Measurements from ENCODE around the gene LRP10. TPM values are rescaled to one million over a fixed set of nuclear protein-coding genes. Genes with fewer than 3 reads are reported as not detected.

Gene LRP10
- total RNA-seq, 1 donor from 2014 or later = 0.92 TPM

- peak; percentile 61 for DNase-seq (ENCODE audit: low spot score)
- Mint-ChIP-seq H3K9me3 (peaks cover 2% of the 10 kb centered on the region), H3K4me1 (peaks cover 7% of the 10 kb centered on the region)
Measured at GRCh38 chr14:22865424-22866405, 5.8 kb upstream of the LRP10 start.

DNA sequence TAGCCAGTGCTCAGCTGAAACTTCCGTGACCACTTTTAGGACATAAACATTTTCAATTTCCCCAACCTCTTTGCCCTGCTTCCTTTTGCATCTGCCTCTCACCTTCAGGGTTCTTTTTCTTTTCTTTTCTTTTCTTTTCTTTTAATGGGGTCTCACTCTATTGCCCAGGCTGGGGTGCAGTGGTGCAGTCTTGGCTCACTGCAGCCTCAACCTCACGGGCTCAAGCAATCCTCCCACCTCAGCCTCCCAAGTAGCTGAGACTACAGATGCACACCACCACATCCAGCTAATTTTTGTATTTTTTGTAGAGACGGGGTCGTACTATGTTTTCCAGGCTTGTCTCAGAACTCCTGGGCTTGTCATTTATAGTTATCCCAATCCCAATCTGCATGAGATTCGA is 4.7 kb upstream of the LRP10 start:
- Histone ChIP-seq H3K79me2 (ENCODE audit: low read depth) (no peaks in the 10 kb centered on the region), H3K27me3 (no peaks in the 10 kb centered on the region), H3K9me3 (ENCODE audit: low read depth) (no peaks in the 10 kb centered on the region), H4K20me1 (ENCODE audit: low read depth) (no peaks in the 10 kb centered on the region), H3K4me3 (no peak overlapping the region), H3K4me1 (peaks cover 7% of the 10 kb centered on the region), H3F3A (ENCODE audit: low read depth) (peaks cover 17% of the 10 kb centered on the region), H3K4me2 (no peak overlapping the region), H3K27ac (no peak overlapping the region), H2AFZ (replicated peaks) (no peak overlapping the region), H3K36me3 (no peaks in the 10 kb centered on the region), H3K9ac (no peak overlapping the region)
- Mint-ChIP-seq H3K4me3 (no peak overlapping the region), H3K4me1 (peaks cover 13% of the 10 kb centered on the region), H3K27ac (no peak overlapping the region), H3K9me3 (no peaks in the 10 kb centered on the region), H3K36me3 (no peaks in the 10 kb centered on the region), H3K27me3 (ENCODE audit: insufficient read depth, low read depth) (peaks cover 6% of the 10 kb centered on the region)
- DNase-seq (ENCODE audit: low spot score) = no peak
- no peak for TF ChIP-seq EZH2 (IDR thresholded peaks at IDR 0.05)
- TF ChIP-seq, protein P1, sequence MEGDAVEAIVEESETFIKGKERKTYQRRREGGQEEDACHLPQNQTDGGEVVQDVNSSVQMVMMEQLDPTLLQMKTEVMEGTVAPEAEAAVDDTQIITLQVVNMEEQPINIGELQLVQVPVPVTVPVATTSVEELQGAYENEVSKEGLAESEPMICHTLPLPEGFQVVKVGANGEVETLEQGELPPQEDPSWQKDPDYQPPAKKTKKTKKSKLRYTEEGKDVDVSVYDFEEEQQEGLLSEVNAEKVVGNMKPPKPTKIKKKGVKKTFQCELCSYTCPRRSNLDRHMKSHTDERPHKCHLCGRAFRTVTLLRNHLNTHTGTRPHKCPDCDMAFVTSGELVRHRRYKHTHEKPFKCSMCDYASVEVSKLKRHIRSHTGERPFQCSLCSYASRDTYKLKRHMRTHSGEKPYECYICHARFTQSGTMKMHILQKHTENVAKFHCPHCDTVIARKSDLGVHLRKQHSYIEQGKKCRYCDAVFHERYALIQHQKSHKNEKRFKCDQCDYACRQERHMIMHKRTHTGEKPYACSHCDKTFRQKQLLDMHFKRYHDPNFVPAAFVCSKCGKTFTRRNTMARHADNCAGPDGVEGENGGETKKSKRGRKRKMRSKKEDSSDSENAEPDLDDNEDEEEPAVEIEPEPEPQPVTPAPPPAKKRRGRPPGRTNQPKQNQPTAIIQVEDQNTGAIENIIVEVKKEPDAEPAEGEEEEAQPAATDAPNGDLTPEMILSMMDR (IDR thresholded peaks at IDR 0.05) = no peak
- no peak for TF ChIP-seq EZH2phosphoT487 (IDR thresholded peaks at IDR 0.05)

More at GRCh38 chr14:22865424-22866405, 5.8 kb upstream of the LRP10 start:
- Mint-ChIP-seq H3K36me3 (no peaks in the 10 kb centered on the region), H3K27ac (peak overlapping the region; percentile 22), H3K27me3 (ENCODE audit: insufficient read depth, low read depth) (peaks cover 3% of the 10 kb centered on the region), H3K4me3 (no peak overlapping the region)
- peaks cover 3% of the 10 kb centered on the region for H3K4me1 ChIP-seq
- no peaks in the 10 kb centered on the region for H4K20me1 ChIP-seq (ENCODE audit: low read depth)
- H3K9ac ChIP-seq = no peak overlapping the region
- no peak overlapping the region for H3K4me3 ChIP-seq
- TF ChIP-seq EZH2phosphoT487 (IDR thresholded peaks at IDR 0.05) (no peak), EZH2 (IDR thresholded peaks at IDR 0.05) (no peak)
- TF ChIP-seq, protein P1 (IDR thresholded peaks at IDR 0.05) = peak; percentile 59
- H3K36me3 ChIP-seq = no peaks in the 10 kb centered on the region
- peak overlapping the region; percentile 29 for H2AFZ ChIP-seq (replicated peaks)
- H3K9me3 ChIP-seq (ENCODE audit: low read depth) = no peaks in the 10 kb centered on the region
- no peak overlapping the region for H3K27ac ChIP-seq
- peaks cover 6% of the 10 kb centered on the region for H3F3A ChIP-seq (ENCODE audit: low read depth)
- no peaks in the 10 kb centered on the region for H3K79me2 ChIP-seq (ENCODE audit: low read depth)
- H3K4me2 ChIP-seq = no peak overlapping the region
- H3K27me3 ChIP-seq = no peaks in the 10 kb centered on the region

GRCh38 chr14:22870811-22871223 is 723 bp upstream of the LRP10 start:
- H3K36me3 ChIP-seq = no peaks in the 10 kb centered on the region
- no peaks in the 10 kb centered on the region for H3K9me3 ChIP-seq (ENCODE audit: low read depth)
- peaks cover 23% of the 10 kb centered on the region for H3F3A ChIP-seq (ENCODE audit: low read depth)
- no peaks in the 10 kb centered on the region for H3K27me3 ChIP-seq
- H3K4me1 ChIP-seq = peaks cover 7% of the 10 kb centered on the region
- peaks cover 7% of the 10 kb centered on the region for H3K27me3 Mint-ChIP-seq (ENCODE audit: insufficient read depth, low read depth)
- H4K20me1 ChIP-seq (ENCODE audit: low read depth) = no peaks in the 10 kb centered on the region
- peak overlapping the region; percentile 83 for H3K4me2 ChIP-seq
- DNase-seq (ENCODE audit: low spot score) = no peak
- peaks cover 14% of the 10 kb centered on the region for H3K4me1 Mint-ChIP-seq
- H2AFZ ChIP-seq (replicated peaks) = no peak overlapping the region
- H3K4me3 ChIP-seq = peak overlapping the region; percentile 75
- H3K9ac ChIP-seq = no peak overlapping the region
- TF ChIP-seq EZH2phosphoT487 (IDR thresholded peaks at IDR 0.05) (no peak), EZH2 (IDR thresholded peaks at IDR 0.05) (no peak)
- TF ChIP-seq, protein P1 (IDR thresholded peaks at IDR 0.05) = no peak
- peak overlapping the region; percentile 95 for H3K4me3 Mint-ChIP-seq
- no peaks in the 10 kb centered on the region for H3K79me2 ChIP-seq (ENCODE audit: low read depth)
- H3K9me3 Mint-ChIP-seq = no peaks in the 10 kb centered on the region
- no peak overlapping the region for H3K27ac Mint-ChIP-seq
- H3K36me3 Mint-ChIP-seq = peaks cover 7% of the 10 kb centered on the region
- H3K27ac ChIP-seq = peak overlapping the region; percentile 22

Data from neural progenitor cell (in vitro differentiated cells).